HepG2 (cell line): Measurements from ENCODE around the gene CDC14A. TPM values are rescaled to one million over a fixed set of nuclear protein-coding genes. Genes with fewer than 3 reads are reported as not detected.

Source experiments
- BRCA1 ChIP-seq: sonication (generic); formaldehyde crosslinking; IDR thresholded peaks from 2 replicates; pipeline ENCODE4 v1.4.0; 2020; ENCODE audit warnings: missing genetic modification reagents
- DNMT3B ChIP-seq: conservative IDR thresholded peaks from 2 replicates; pipeline ENCODE4 v1.6.1; 2016; ENCODE audit warnings: missing biosample characterization, control low read depth
- FOXK1 ChIP-seq: sonication (generic); formaldehyde crosslinking; IDR thresholded peaks from 2 replicates; pipeline ENCODE4 v1.4.0; 2020; ENCODE audit warnings: low read depth, missing genetic modification reagents, borderline replicate concordance
- NCOA2 ChIP-seq: sonication (generic); formaldehyde crosslinking; IDR thresholded peaks from 2 replicates; pipeline ENCODE4 v1.8.0; 2022; ENCODE audit warnings: inconsistent platforms
- NR2F1 ChIP-seq, 2 experiments: fragments of 450-650 bp in 1 of 2; formaldehyde crosslinking in 1 of 2; IDR thresholded peaks; 2 replicates each; pipeline versions ENCODE4 v1.5.0 to v1.6.1; 2016 to 2020; ENCODE audit warnings: mild to moderate bottlenecking in 1 of 2, missing compliant biosample characterization in 1 of 2, missing genetic modification reagents in 1 of 2, moderate library complexity in 1 of 2
- SP5 ChIP-seq: IDR thresholded peaks from 2 replicates; pipeline ENCODE4 v1.6.1; 2016; ENCODE audit warnings: low read depth, borderline replicate concordance
- TP53 ChIP-seq: sonication (generic); formaldehyde crosslinking; conservative IDR thresholded peaks from 2 replicates; pipeline ENCODE4 v1.4.0; 2020; ENCODE audit warnings: missing genetic modification reagents
- ZFP1 ChIP-seq: IDR thresholded peaks from 2 replicates; pipeline ENCODE4 v1.6.1; 2016
- ZFP36L1 ChIP-seq: sonication (generic); formaldehyde crosslinking; IDR thresholded peaks from 2 replicates; pipeline ENCODE4 v1.8.0; 2022; ENCODE audit warnings: mild to moderate bottlenecking, missing genetic modification reagents, moderate library complexity
- ZFP82 ChIP-seq: sonication (generic); formaldehyde crosslinking; IDR thresholded peaks from 2 replicates; pipeline ENCODE4 v1.5.1; 2020; ENCODE audit warnings: mild to moderate bottlenecking, missing genetic modification reagents, borderline replicate concordance
- ZNF10 ChIP-seq: sonication (generic); formaldehyde crosslinking; IDR thresholded peaks from 2 replicates; pipeline ENCODE4 v1.4.0; 2020; ENCODE audit warnings: mild to moderate bottlenecking, low read depth, missing genetic modification reagents, borderline replicate concordance
- ZNF264 ChIP-seq: sonication (generic); formaldehyde crosslinking; IDR thresholded peaks from 2 replicates; pipeline ENCODE4 v1.4.0; 2020; ENCODE audit warnings: missing genetic modification reagents
- ZNF430 ChIP-seq: sonication (generic); formaldehyde crosslinking; IDR thresholded peaks from 2 replicates; pipeline ENCODE4 v1.9.0; 2021; ENCODE audit warnings: mild to moderate bottlenecking, missing genetic modification reagents
- polyA plus RNA-seq, 8 experiments: library from polyadenylated mRNA; depleted of rRNA in 3 of 8; stranded (reverse) in 7 of 8; unstranded in 1 of 8; fragments of >200 nt; fragmentation: Illumina TruSeq in 4 of 8; extraction: Trizol in 4 of 8; gene quantifications; 2 replicates each; pipeline versions ENCODE4 v1.2.1 to v1.2.3, GENCODE V29; 2011 to 2016; ENCODE audit warnings: low read depth in 4 of 8, missing spikeins in 1 of 8, mixed read lengths in 1 of 8; ENCODE audit not compliant: insufficient read depth in 1 of 8
- total RNA-seq, 5 experiments: library from RNA; depleted of rRNA; stranded (reverse); fragments of >200 nt; fragmentation: Illumina TruSeq; extraction: Trizol; gene quantifications; 2 replicates each; pipeline ENCODE4 v1.2.3, GENCODE V29; 2016; ENCODE audit warnings: low read depth in 1 of 5
- TF ChIP-seq, protein P1 (sequence below): sonication (generic); formaldehyde crosslinking; IDR thresholded peaks from 2 replicates; pipeline ENCODE4 v1.4.0; 2020; ENCODE audit warnings: missing genetic modification reagents
- TF ChIP-seq, protein P2 (sequence below): sonication (generic); formaldehyde crosslinking; IDR thresholded peaks from 2 replicates; pipeline ENCODE4; 2020; ENCODE audit warnings: missing genetic modification reagents, mild to moderate bottlenecking, borderline replicate concordance

The CDC14A gene
- total and polyA plus RNA-seq, 2 of the 13 experiments (the other 11 are each of a cell fraction or from before 2014, with no cell fraction given): 2.8 to 4.9 TPM

DNA sequence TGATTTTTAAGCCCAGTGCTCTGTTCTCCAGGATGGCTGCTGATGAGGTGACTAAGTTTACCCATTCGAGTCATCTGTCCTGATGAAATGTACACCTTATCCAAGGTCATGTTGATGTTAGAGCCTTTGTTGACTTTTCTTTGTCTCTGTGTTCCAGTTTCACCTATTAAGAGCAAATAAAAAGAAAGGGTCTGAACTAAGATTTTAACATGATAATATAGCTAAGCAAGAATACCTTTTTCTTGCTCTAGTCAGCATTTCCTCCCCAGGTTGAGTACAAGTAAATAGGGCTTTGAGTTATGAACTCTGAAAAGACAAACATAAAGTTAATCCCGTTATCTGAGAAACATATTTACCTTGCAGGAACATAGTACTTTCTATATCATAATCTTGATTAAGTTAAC, 133.6 kb downstream of the CDC14A start (continued):
- TF ChIP-seq, protein P1, sequence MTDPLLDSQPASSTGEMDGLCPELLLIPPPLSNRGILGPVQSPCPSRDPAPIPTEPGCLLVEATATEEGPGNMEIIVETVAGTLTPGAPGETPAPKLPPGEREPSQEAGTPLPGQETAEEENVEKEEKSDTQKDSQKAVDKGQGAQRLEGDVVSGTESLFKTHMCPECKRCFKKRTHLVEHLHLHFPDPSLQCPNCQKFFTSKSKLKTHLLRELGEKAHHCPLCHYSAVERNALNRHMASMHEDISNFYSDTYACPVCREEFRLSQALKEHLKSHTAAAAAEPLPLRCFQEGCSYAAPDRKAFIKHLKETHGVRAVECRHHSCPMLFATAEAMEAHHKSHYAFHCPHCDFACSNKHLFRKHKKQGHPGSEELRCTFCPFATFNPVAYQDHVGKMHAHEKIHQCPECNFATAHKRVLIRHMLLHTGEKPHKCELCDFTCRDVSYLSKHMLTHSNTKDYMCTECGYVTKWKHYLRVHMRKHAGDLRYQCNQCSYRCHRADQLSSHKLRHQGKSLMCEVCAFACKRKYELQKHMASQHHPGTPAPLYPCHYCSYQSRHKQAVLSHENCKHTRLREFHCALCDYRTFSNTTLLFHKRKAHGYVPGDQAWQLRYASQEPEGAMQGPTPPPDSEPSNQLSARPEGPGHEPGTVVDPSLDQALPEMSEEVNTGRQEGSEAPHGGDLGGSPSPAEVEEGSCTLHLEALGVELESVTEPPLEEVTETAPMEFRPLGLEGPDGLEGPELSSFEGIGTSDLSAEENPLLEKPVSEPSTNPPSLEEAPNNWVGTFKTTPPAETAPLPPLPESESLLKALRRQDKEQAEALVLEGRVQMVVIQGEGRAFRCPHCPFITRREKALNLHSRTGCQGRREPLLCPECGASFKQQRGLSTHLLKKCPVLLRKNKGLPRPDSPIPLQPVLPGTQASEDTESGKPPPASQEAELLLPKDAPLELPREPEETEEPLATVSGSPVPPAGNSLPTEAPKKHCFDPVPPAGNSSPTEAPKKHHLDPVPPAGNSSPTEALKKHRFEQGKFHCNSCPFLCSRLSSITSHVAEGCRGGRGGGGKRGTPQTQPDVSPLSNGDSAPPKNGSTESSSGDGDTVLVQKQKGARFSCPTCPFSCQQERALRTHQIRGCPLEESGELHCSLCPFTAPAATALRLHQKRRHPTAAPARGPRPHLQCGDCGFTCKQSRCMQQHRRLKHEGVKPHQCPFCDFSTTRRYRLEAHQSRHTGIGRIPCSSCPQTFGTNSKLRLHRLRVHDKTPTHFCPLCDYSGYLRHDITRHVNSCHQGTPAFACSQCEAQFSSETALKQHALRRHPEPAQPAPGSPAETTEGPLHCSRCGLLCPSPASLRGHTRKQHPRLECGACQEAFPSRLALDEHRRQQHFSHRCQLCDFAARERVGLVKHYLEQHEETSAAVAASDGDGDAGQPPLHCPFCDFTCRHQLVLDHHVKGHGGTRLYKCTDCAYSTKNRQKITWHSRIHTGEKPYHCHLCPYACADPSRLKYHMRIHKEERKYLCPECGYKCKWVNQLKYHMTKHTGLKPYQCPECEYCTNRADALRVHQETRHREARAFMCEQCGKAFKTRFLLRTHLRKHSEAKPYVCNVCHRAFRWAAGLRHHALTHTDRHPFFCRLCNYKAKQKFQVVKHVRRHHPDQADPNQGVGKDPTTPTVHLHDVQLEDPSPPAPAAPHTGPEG (CRISPR knock-in tag): peak; percentile 78; the same call in 1 of the 2 replicates
- TF ChIP-seq TP53 (CRISPR knock-in tag) (0 out of 2 replicates have a peak, but pooled peaks have one; percentile 44), NCOA2 (CRISPR knock-in tag) (peak; percentile 91), ZFP1 (0 out of 2 replicates have a peak, but pooled peaks have one; percentile 45), SP5 (CRISPR knock-in tag) (peak; percentile 59; the same call in 1 of the 2 replicates), ZNF264 (CRISPR knock-in tag) (peak; percentile 43; the same call in 1 of the 2 replicates), NR2F1 (CRISPR knock-in tag; IDR thresholded peaks at IDR 0.05) (peak; percentile 50 to 55; a peak in 3 of 4 replicates), ZFP82 (CRISPR knock-in tag) (no peak), FOXK1 (CRISPR knock-in tag) (peak; percentile 92; the same call in 1 of the 2 replicates), BRCA1 (CRISPR knock-in tag) (0 out of 2 replicates have a peak, but pooled peaks have one; percentile 54), ZNF10 (no peak), ZNF430 (CRISPR knock-in tag) (no peak), ZFP36L1 (CRISPR knock-in tag) (no peak), DNMT3B (no peak)
- TF ChIP-seq, protein P2, sequence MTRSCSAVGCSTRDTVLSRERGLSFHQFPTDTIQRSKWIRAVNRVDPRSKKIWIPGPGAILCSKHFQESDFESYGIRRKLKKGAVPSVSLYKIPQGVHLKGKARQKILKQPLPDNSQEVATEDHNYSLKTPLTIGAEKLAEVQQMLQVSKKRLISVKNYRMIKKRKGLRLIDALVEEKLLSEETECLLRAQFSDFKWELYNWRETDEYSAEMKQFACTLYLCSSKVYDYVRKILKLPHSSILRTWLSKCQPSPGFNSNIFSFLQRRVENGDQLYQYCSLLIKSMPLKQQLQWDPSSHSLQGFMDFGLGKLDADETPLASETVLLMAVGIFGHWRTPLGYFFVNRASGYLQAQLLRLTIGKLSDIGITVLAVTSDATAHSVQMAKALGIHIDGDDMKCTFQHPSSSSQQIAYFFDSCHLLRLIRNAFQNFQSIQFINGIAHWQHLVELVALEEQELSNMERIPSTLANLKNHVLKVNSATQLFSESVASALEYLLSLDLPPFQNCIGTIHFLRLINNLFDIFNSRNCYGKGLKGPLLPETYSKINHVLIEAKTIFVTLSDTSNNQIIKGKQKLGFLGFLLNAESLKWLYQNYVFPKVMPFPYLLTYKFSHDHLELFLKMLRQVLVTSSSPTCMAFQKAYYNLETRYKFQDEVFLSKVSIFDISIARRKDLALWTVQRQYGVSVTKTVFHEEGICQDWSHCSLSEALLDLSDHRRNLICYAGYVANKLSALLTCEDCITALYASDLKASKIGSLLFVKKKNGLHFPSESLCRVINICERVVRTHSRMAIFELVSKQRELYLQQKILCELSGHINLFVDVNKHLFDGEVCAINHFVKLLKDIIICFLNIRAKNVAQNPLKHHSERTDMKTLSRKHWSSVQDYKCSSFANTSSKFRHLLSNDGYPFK (CRISPR knock-in tag): no peak
